K562 (cell line): ENCODE measurements around the gene NET1. TPM values are rescaled to one million over a fixed set of nuclear protein-coding genes. Genes with fewer than 3 reads are reported as not detected.

ENCODE experiments used
- BRF2 ChIP-seq: IDR thresholded peaks from 3 replicates; pipeline ENCODE4 v1.6.1; 2011; ENCODE audit warnings: borderline replicate concordance, mild to moderate bottlenecking; ENCODE audit not compliant: insufficient read length, insufficient read depth
- ELF1 ChIP-seq: fragments of 200-800 bp; sonication (Bioruptor generic); IDR thresholded peaks from 2 replicates; pipeline ENCODE4 v1.6.1; 2016; ENCODE audit warnings: missing genetic modification characterization, missing compliant biosample characterization
- IRF2 ChIP-seq: sonication (generic); formaldehyde crosslinking; IDR thresholded peaks from 2 replicates; pipeline ENCODE4 v1.8.1; 2022; ENCODE audit warnings: mild to moderate bottlenecking, missing genetic modification reagents
- KAT2B ChIP-seq: IDR thresholded peaks from one replicate; pipeline ENCODE4 v1.6.1; 2012; ENCODE audit warnings: low read depth, mild to moderate bottlenecking, control low read depth, inconsistent platforms, low read length, moderate library complexity
- KDM1A ChIP-seq, 2 experiments: fragments of 450-650 bp; IDR thresholded peaks; 2 replicates each; pipeline ENCODE4 v1.6.1; 2016; ENCODE audit warnings: mild to moderate bottlenecking in 2 of 2
- MAFG ChIP-seq: fragments of 450-650 bp; conservative IDR thresholded peaks from 2 replicates; pipeline ENCODE4 v1.6.1; 2016; ENCODE audit warnings: missing genetic modification characterization, missing compliant biosample characterization
- NR2C2 ChIP-seq, 2 experiments: fragments of 200-800 bp in 1 of 2; sonication (Bioruptor generic) in 1 of 2; sonication (generic) in 1 of 2; formaldehyde crosslinking in 1 of 2; IDR thresholded peaks; 2 replicates each; pipeline versions ENCODE4 v1.6.1 to v1.8.0; 2016 to 2022; ENCODE audit warnings: mild to moderate bottlenecking in 1 of 2, missing compliant biosample characterization in 1 of 2, missing genetic modification characterization in 1 of 2, missing genetic modification reagents in 1 of 2
- POLR2A ChIP-seq: fragments of 450-650 bp; conservative IDR thresholded peaks from 2 replicates; pipeline ENCODE4 v1.6.1; 2016
- RAD21 ChIP-seq, 2 experiments: fragments of 250-450 bp in 1 of 2; fragments of 450-650 bp in 1 of 2; sonication (Bioruptor Pico) in 1 of 2; formaldehyde crosslinking in 1 of 2; IDR thresholded peaks in 1 of 2; conservative IDR thresholded peaks in 1 of 2; 2 replicates each; pipeline versions ENCODE4 v1.4.0 to v1.8.0; 2020 to 2022; ENCODE audit warnings: mild to moderate bottlenecking in 2 of 2, moderate library complexity in 1 of 2
- SMARCE1 ChIP-seq: fragments of 450-650 bp; IDR thresholded peaks from 2 replicates; pipeline ENCODE4 v1.7.1; 2016; ENCODE audit warnings: mild to moderate bottlenecking
- SREBF1 ChIP-seq: fragments of 150-350 bp; IDR thresholded peaks from 2 replicates; pipeline ENCODE4 v1.6.1; 2014; ENCODE audit warnings: antibody characterized with exemption, low read depth, low read length, borderline replicate concordance
- TCFL5 ChIP-seq: fragments of 250-450 bp; sonication (Bioruptor Pico); conservative IDR thresholded peaks from 2 replicates; pipeline ENCODE4 v1.6.1; 2021; ENCODE audit warnings: mild to moderate bottlenecking, moderate library complexity, matching md5 sums
- TRIM24 ChIP-seq, 2 experiments: fragments of 450-650 bp; IDR thresholded peaks; 2 replicates each; pipeline ENCODE4 v1.6.1; 2016
- ZBTB49 ChIP-seq: sonication (generic); formaldehyde crosslinking; IDR thresholded peaks from 2 replicates; pipeline ENCODE4 v1.8.0; 2022; ENCODE audit warnings: missing genetic modification reagents, mild to moderate bottlenecking, borderline replicate concordance
- ZNF444 ChIP-seq: fragments of 250-450 bp; sonication (Bioruptor Pico); IDR thresholded peaks from 2 replicates; pipeline ENCODE4 v1.4.0; 2020; ENCODE audit warnings: mild to moderate bottlenecking, moderate library complexity
- ZNF764 ChIP-seq: fragments of 250-450 bp; sonication (Bioruptor Pico); IDR thresholded peaks from 2 replicates; pipeline ENCODE4 v1.4.0; 2020; ENCODE audit warnings: low read depth, mild to moderate bottlenecking, moderate library complexity
- polyA plus RNA-seq, 8 experiments: library from polyadenylated mRNA; depleted of rRNA in 4 of 8; stranded (reverse) in 5 of 8; unstranded in 3 of 8; fragments of >200 nt; fragmentation: Nextera tagmentation in 2 of 8; fragmentation: Illumina TruSeq in 1 of 8; extraction: Ambion mirVana in 2 of 8; extraction: Trizol in 1 of 8; gene quantifications; 2 replicates each; pipeline versions ENCODE4 v1.2.1 to v1.2.3, GENCODE V29; 2011 to 2014; ENCODE audit warnings: inconsistent platforms in 1 of 8, missing spikeins in 1 of 8
- total RNA-seq, 7 experiments: library from RNA; depleted of rRNA in 6 of 7; stranded (reverse); fragments of >200 nt in 6 of 7; fragmentation: Illumina TruSeq in 2 of 7; extraction: Trizol in 2 of 7; gene quantifications; 2 replicates each; pipeline versions ENCODE4 v1.2.1 to v1.2.3, GENCODE V29; 2011 to 2021; ENCODE audit warnings: low replicate concordance in 1 of 7
- TF ChIP-seq, protein P1 (sequence below), 2 experiments: fragments of 200-800 bp in 1 of 2; sonication (Bioruptor generic) in 1 of 2; sonication (generic) in 1 of 2; formaldehyde crosslinking in 1 of 2; IDR thresholded peaks in 1 of 2; conservative IDR thresholded peaks in 1 of 2; 2 replicates each; pipeline versions ENCODE4 v1.5.0 to v1.6.1; 2016 to 2020; ENCODE audit warnings: missing compliant biosample characterization in 1 of 2, missing genetic modification characterization in 1 of 2, missing genetic modification reagents in 1 of 2
- TF ChIP-seq, protein P2 (sequence below): fragments of 450-650 bp; formaldehyde crosslinking; IDR thresholded peaks from 2 replicates; pipeline ENCODE4 v1.4.0; 2022; ENCODE audit warnings: mild to moderate bottlenecking, moderate library complexity
- TF ChIP-seq, protein P3 (sequence below): fragments of 250-450 bp; sonication (Bioruptor Pico); IDR thresholded peaks from 2 replicates; pipeline ENCODE4 v1.4.0; 2020; ENCODE audit warnings: mild to moderate bottlenecking

The NET1 gene
- total and polyA plus RNA-seq, 9 of the 15 experiments (the other 6 are each of a cell fraction or from before 2014, with no cell fraction given) = 47.4 to 258 (median 106) TPM

DNA sequence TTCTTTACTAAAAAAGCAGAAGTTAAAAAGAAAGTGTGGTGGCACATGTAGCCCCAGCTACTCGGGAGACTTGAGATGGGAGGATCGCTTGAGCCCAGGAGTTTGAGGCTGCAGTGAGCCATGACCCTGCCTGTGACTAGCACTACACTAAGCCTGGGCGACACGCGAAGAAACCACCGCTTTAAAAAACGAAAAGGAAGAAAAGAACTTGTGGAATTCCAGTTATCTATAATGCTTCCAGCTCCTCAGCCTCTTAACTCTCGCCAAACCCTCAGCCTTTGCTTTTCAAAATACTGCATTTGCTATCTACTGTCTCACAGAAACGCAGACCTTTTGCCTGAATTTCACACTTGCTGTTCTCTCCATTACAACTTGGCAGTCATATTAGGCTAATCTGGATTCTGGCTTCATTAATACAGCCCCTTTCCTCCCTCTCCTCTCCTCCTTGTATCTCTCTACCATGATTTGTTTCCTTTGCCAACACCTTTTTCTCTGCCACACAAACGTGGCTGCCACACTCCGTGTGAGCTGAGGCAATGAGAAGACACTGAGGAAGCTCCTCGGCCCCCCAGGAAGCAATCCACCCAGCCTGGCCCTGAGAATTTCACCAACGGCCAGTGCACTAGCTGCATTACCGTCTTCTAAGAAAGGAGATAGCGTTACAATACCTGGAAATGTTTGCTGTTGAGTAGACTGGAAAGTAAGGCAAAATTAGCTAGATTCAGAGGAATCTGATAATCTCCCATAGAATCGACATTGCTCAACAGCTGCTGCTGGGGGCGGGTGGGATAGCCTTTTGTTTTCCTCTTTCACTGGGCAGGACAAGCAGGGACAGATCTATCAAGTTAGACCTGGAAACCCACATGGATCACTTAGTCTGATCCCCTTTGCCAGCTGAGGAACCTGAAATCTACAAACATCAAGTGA lies 49.8 kb downstream of the NET1 start (continued):
- TF ChIP-seq, protein P1, sequence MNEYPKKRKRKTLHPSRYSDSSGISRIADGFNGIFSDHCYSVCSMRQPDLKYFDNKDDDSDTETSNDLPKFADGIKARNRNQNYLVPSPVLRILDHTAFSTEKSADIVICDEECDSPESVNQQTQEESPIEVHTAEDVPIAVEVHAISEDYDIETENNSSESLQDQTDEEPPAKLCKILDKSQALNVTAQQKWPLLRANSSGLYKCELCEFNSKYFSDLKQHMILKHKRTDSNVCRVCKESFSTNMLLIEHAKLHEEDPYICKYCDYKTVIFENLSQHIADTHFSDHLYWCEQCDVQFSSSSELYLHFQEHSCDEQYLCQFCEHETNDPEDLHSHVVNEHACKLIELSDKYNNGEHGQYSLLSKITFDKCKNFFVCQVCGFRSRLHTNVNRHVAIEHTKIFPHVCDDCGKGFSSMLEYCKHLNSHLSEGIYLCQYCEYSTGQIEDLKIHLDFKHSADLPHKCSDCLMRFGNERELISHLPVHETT (CRISPR knock-in tag; conservative IDR thresholded peaks at IDR 0.05 in 1 of 2, IDR thresholded peaks at IDR 0.05 in 1 of 2) = no peak
- no peak for TF ChIP-seq IRF2 (CRISPR knock-in tag)
- TF ChIP-seq POLR2A = peak; percentile 76
- peak in 1 of 2 experiments; percentile 16; a peak in 2 of 4 replicates for TF ChIP-seq TRIM24 (IDR thresholded peaks at IDR 0.05)
- TF ChIP-seq KDM1A (IDR thresholded peaks at IDR 0.05) = no peak
- TF ChIP-seq ZNF444 (CRISPR knock-in tag) = no peak
- TF ChIP-seq NR2C2 (CRISPR knock-in tag; IDR thresholded peaks at IDR 0.05) = no peak
- TF ChIP-seq NR2C2 (tag; IDR thresholded peaks at IDR 0.05) = peak; percentile 19; the same call in 1 of the 2 replicates
- peak in 1 of 2 experiments; percentile 24; a peak in 2 of 4 replicates for TF ChIP-seq RAD21 (CRISPR knock-in tag; conservative IDR thresholded peaks at IDR 0.05 in 1 of 2, IDR thresholded peaks at IDR 0.05 in 1 of 2)
- TF ChIP-seq TCFL5 (CRISPR knock-in tag) = no peak; the same call in 1 of the 2 replicates
- no peak for TF ChIP-seq ELF1
- no peak for TF ChIP-seq MAFG (tag)
- no peak for TF ChIP-seq KAT2B
- TF ChIP-seq ZNF764 = no peak
- TF ChIP-seq, protein P2, sequence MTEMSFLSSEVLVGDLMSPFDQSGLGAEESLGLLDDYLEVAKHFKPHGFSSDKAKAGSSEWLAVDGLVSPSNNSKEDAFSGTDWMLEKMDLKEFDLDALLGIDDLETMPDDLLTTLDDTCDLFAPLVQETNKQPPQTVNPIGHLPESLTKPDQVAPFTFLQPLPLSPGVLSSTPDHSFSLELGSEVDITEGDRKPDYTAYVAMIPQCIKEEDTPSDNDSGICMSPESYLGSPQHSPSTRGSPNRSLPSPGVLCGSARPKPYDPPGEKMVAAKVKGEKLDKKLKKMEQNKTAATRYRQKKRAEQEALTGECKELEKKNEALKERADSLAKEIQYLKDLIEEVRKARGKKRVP (CRISPR knock-in tag) = peak; percentile 73
- TF ChIP-seq SREBF1 = no peak
- peak; percentile 57 for TF ChIP-seq SMARCE1
- TF ChIP-seq BRF2 = no peak
- TF ChIP-seq, protein P3, sequence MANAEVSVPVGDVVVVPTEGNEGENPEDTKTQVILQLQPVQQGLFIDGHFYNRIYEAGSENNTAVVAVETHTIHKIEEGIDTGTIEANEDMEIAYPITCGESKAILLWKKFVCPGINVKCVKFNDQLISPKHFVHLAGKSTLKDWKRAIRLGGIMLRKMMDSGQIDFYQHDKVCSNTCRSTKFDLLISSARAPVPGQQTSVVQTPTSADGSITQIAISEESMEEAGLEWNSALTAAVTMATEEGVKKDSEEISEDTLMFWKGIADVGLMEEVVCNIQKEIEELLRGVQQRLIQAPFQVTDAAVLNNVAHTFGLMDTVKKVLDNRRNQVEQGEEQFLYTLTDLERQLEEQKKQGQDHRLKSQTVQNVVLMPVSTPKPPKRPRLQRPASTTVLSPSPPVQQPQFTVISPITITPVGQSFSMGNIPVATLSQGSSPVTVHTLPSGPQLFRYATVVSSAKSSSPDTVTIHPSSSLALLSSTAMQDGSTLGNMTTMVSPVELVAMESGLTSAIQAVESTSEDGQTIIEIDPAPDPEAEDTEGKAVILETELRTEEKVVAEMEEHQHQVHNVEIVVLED (CRISPR knock-in tag) = no peak
- no peak for TF ChIP-seq ZBTB49 (CRISPR knock-in tag)
